Central memory CD4-positive, alpha-beta T cell (primary cell): ENCODE measurements around the gene CIAO2B.

Experiments used
- DNase-seq: peaks from one replicate; pipeline ENCODE4 v3.0.0; 2022

The CIAO2B gene

DNA sequence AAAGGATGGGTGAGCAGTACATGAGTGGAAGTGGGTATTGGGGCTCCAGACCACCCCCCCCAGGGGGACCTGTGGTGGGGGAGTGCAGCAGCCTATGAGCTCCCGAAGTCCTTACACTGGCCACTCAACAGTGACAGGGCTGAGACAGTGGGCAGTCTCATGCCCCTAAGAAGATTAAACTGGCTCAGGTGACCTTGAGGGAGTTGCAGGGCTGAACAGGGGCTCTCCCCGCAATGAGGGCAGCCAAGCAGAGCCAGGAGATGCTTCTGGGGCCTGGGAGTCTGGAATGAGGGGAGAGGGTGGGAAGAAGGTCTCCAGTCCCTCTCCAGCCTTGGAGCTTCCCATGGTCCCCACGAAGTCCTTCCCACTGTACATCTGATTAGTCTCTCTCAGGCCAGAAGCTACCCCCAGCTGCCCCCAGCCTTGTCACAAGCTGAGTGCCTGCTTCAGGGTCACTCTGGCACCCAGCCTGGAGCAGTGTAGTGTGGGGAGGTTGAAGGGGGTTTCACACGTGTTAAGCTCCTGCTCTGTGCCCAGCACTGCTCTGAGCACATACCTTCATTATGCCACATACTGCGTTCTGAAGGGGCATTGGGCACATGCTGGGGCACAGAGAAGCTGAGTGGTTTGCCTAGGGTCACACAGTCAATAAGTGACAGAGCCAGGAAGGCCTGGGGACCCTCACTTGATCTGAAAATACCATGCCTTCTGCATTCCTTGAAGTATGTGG lies 14.5 kb downstream of the CIAO2B start:
- DNase-seq = no peak

DNA sequence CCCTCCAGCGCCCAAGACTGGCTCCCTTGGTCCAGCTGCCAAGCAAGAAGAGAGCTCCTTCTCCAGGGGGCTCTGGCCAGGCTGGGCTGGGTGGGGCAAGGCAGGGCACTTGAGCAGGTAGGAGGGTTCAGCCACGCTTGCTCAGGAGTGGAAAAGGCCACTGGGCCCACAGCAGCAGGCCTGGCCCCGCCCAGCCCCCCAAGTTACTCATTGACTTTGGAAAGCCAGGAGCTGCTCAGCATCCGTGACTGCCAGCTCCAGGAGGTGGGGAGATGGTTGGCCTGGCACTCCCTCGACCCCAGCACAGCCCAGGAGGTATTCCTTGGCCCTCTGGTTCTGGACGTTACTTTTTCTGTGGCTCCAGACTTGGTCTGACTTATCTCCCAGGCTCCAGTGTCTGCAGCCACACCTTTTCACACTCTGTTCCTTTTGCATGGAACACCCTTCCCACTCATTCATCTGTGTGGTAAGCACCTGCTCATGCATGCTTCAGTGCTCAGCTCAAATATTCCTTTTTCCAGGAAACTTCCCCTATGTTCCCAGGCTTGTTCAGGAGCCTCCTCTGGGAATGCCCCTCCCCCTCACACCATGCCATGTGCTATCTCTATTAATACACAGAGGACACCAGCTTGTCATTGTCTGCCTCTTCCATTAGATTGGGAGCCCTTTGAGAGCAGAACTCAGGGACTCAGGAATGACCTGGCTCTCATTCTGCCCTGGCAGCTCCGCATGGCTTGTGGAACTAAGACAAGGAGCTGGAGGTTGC lies 15.2 kb downstream of the CIAO2B start, which contains the start of gene CDH16:
CDH16 (minus strand) TSS at position 83 of the 766 bp plus-strand sequence. CDS start 820 bp downstream, outside the sequence.
- no peak for DNase-seq

DNA sequence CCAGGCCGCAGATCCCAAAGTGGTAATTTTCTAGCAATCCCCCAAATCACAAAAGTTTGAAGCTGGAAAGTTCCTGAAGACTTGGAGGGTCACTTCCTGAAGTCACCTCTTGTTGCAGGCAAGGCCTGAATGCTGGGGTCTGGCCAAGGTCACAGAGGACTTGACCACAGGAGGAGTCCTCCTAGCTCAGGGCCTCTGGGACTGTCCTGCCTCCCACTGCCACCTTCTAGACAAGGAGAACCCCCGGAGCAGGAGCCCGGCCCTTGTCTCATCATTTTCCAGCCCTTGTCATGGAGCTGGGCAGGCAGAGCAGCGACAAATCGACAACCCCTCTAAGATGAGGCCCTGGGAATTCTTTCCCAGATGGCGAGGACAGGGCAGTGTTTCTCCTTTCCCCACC lies 15.8 kb downstream of the CIAO2B start:
- DNase-seq = no peak

DNA sequence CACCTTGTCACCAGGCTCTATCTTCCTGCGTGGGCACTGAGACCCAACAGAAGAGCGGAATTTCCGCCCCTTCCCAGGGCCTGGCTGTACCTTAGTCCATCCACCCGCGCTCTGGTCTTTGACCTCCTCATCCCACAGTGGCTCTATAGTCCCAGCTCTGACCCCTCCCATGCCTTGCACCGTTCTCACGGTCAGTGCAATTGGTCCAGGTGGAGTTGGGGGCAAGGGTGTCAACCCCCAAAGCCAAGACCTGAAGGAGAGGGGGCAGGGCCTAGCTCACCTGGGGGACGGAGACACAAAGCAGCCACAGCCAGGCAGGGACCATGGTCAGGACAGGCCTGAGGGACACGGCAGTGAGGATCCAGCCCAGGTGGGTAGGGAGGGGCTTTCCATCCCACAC lies 16.5 kb downstream of the CIAO2B start:
- DNase-seq = no peak

DNA sequence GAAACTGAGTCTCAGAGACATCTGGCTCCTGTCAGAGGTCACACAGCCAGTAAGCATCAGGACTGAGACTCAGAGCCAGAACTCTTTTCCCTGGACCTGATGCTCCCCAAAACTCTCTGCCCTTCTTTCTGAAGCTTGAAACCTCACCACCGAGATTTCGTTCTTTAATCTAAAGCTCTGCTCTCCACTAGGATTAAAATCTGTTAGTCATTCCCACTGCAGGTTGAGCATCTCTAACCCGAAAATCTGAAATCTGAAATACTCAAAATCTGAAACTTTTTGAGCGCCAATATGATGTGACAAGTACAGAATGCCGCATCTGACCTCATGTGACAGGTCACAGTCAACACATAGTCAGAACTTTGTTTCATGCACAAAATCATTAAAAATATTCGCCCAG lies 17.7 kb downstream of the CIAO2B start:
- no peak for DNase-seq

DNA sequence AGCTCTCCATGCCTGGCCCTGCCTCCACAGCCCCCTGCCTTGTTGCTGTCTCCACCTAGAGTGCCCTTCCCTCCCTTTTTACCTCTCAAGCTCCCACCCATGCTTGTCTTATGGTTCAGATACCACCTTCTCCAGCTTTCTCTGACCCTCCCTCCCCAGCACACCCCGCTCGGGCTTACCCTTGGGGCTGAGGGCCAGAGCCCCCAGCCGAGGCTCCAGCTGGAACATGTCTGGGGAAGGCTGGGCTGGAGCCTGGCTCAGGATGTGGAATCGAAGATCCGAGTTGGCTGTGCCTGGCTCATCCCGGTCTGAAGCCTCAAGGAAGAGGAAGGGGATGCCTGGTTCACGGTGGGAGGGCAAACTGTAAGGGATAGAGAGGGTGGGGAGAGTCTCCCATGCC lies 19.2 kb downstream of the CIAO2B start:
- no peak for DNase-seq

DNA sequence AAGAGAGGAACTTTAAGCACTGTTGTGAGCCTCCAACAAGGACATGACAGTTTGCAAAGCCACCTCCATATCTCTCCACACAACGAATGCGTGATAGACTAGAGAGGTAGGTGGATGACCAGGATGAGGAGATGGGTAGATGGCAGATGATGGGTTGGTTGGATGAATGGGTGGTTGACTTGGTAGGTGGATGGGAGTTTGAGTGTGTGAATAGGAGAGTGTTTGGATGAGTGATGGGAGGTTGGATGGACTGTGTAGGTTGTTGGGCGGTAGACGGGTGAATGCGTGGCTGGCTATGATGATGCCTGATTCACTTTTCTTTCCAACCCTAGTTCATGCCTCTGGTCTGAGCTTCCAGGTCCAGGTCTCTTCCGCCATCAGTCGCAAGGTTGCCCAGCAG lies 19.7 kb downstream of the CIAO2B start:
- DNase-seq = no peak

DNA sequence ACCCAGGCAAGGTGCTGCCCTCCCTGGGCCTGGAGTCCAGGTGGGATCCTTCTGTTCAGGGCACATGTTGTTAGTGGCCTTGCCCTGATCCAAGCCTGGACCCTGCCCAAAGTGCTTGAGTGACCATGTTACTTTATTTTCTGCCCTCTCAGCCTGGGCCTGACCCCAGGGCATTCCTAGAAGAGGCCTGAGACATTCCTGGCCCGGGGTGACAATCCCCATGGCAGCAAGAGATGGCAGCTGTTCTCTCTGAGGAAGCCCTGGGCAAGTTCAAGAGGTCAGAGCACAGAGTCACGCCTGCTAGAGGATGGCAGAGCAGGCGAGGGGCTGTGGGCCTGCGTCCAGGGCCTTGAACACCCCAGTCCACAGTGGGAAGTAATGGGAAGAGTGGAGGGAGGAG lies 20.5 kb downstream of the CIAO2B start:
- DNase-seq = no peak

DNA sequence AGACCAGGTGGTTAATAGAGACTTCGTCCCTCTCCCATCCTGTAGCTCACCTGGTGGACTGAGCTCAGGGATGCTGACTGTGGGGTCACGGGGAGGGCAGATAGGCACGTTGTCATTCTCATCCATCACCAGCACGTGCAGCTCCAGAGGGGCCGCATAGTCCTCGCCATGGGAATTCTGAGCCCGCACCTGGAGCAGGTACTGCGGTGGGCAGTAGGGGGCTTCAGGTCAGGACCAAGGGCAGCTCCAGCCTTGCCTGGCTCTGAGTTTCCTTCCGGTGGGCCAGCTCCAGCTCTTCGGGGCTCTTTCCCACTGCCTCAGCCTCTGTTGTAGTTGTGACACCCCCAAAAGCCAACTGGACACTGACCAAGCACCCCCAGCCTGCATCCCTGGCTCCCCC lies 21.1 kb downstream of the CIAO2B start:
- DNase-seq = no peak

DNA sequence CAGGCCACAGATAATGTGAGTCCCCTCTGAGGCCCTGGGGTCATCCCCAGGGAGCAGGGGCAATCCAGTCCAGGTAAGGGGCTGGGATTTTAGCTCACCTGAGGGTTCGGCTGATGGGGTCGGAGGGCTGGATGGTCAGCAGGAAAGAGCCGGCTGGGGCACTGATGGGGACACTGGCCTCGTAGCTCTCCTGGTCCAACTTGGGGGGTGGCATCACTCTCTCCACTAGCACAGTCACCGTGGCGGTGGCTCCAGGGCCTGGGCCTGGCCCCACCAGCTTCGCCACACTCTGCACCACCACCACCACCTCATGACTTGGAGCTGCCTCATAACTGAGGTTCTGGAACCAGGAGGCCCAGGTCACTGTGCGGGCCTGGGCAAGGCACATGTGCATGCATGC lies 22.4 kb downstream of the CIAO2B start:
- DNase-seq = no peak

DNA sequence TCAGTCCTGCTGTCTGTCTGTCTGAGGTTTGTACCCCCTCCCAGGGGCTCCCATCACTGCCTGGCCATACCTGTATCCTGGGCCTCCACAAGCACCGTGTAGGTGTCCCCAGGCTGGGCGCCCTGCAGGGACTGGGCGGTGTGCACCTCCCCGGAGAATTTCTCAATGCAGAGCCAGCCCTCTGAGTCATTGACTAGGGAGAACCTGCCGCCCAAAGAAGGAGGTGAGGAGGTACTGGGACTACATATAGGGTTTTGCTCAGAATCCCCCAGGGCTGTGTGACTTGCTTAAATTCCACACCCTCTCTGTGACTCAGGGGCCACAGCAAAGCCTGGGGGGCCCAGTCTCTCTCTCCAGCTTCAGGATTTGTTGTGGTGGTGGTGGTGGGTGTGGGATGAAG lies 23.1 kb downstream of the CIAO2B start:
- no peak for DNase-seq

DNA sequence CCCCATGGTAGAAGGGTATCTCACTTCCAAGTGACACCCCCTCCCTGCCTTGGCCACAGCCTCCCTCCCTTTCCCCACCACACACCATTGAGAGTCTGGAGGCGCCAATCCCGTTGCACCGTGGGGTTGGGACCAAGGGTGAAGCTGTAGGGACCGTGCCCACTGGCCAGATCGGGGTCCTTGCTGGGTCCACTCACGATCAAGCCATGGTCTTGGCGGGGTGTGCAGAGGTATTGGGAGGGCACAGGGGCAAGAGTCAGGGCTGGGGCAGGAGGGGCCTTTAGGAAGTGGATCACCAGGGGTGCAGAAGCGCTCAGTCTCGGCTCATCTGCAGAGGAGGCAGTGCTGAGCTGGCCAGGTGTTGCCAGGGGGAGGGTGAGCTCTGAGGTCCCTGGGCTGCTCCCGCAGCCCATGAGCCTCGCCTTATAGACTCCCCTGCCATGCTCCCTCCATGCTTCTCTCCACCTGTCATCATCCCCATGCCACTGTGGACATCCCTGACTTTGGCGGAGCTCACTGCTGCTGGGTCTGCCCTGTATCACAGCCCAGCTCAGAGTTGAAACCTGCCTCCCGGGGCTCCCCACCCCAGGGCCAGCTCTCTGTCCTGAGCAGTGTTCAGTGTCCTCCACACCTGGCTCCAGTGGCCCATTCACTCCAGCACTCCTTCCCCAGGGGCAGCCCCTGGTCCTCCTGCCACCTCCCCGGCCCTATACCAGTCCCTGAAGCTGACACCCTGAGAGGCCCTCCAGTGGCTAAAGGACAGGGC lies 23.8 kb downstream of the CIAO2B start:
- no peak for DNase-seq

DNA sequence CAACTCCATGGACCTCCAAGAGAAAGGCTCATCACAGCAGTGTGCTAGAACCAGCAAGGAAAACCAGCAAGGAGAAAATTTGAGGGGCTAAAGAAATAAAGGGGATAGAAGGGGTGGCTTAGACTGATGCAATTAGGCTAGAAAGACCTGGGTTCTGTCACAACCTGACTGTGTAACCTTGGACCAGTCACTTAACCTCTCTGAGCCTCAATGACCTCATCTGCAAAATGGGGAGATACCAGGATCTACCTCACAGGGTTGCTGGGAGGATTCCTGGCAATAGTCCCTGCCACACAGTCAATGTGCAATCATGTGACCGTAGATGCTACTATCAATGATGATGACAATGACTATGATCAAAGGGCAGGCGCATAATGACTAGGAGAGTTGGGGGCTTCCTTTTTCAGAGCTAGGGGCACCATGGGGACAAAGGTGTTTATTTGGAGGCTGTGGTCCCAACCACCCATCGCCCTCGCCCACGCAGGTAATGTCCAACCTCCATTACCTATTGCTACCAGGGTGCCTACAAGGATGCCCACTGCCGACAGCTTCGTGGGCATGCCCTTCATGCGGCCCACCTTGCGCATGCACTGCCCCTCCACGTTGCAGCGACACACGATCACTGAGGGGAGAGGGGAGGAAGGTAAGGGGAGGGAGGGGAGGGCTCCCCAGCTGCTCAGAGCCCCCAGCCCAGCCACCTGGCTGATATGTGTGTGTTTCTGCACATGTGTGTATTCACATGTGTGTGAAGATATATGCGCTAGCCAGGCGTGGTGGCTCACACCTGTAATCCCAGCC lies 25.2 kb downstream of the CIAO2B start:
- DNase-seq = no peak

DNA sequence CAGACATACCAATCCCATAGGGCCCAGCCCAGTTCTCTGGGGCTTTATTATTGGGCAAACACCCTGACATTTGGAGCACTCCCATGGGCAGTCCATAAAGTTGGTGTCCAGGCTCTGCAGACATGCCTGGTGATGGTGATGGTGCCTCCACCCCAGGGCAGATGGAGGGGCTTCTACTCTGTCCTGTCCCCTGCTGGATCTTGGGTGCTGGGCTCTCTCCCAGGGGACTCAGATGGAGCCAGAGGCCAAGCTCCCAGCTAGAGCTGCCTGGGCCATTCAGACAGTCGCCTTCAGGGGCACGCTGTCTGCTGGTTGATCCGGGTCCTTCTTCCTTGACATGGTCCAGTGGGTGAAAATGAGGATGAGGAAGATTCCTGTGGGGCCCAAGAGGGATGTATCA lies 26.1 kb downstream of the CIAO2B start:
- DNase-seq = no peak

DNA sequence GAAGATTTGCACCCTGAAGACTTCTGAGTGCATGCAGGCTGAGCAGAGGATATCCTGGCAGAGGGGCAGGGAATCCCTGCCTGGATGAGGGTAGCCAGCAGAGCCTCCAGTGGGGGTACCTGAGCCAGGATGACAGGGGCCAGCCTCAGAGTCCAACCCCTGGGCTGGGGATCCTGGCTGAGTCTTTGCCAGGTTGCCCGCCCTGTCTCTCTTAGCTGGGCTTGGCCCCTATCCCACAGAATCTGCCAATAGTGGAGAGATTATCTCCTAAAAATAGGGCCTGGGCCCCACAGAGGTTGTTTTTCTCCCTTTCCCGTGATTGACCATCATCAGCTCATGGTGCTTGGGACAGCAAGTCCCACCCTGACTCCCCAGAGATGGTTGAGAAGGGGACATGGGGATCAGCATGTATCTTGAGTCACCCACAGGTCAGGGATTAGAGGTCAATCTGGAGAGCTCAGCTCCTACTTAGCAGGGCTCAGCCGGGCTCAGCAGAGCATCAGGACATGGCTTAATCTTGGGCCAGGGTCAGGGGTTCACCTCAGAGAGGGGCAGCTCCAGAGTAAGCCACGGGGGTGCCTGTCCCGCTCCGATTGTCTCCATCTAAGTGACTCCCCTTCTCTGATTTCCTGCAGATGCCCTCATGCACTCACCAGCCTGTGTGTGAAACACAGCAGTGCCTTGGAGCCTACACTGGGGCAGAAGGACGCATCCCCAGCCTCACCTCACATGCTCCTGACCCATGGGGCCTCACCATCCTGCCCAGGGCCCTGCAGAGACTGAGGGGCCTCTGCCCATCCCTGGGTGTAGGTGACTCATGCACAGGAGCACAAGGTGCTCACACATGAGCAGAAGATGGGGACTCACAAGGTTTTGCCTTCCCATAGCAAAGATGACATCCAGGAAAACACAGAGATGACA lies 27.0 kb downstream of the CIAO2B start:
- no peak for DNase-seq

DNA sequence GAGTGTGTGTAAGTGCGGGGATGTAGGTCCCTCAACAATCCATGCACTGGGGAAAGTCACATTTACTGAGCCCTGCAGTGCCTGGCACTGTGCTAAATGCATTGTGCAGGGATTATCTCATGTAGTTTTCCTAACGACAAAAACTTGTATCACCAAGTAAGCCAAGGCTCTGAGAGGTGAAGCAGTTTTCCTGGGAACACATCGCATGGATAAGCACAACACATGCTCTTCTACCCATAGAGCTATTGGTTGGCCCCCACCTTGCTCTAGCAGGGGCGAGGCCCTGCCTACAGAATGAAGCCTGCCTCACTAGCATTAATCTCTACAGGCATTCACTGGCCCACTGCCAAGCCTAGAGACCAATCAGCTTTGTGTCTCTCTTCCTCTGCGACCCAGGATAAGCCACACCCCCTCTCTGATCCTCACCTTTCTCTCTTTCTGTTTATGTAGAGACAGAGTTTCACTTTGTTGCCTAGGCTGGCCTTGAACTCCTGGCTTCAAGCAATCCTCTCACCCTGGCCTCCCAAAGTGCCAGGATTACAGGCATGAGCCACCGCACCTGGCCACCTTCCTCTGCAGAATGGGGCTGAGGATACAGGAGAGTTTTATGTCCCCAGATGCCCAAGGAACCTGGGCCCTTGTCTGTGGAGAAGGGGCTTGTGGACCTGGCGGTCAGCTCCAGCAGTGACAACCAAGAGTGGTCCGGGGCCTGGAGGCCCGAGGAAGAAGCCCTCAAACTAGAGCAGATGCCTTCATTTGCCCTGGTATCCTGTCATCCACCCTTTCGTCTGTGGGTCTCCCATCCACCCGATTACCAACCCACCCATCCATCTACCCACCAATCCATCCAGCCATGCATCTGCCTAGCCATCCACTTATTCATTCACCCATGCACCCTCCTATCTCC lies 28.3 kb downstream of the CIAO2B start:
- DNase-seq = peak; percentile 35

DNA sequence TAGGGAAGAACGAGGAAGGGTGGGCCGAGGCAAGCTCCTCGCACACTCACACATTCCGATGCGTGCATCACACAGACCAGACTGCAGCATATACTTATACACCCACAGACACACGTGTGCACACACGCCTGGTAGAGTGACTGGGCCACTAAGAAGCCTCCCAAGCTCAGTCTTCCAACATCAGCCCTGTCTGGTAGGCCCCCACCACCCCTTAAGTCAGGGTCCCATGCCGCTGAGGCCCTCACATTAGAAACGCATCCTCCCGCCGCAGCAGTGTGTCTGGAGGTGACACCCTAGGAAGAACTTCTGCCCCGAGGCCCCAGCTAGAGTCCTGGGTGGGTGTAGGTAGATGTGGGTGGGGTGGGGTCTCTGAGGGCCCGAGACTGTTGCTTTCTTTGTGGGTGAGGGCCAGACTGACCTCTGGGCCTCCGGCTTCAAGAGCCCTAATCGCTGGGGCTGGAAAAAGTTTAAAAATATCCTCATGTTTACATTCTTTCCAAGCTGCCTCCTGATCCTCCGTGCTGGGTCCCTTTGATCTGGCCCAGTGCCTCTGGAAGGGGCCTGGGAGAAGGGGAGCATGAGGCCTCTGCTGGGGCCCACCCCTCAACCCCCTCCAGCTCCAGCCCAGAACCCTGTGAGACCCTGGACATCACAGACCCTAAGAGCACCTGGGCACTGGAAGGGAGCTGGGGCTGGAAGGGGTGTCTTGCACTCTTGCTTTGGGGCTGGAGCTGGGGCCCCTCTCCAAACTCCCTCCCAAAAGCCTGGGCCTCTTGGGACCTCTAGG lies 29.2 kb downstream of the CIAO2B start:
- DNase-seq = no peak

DNA sequence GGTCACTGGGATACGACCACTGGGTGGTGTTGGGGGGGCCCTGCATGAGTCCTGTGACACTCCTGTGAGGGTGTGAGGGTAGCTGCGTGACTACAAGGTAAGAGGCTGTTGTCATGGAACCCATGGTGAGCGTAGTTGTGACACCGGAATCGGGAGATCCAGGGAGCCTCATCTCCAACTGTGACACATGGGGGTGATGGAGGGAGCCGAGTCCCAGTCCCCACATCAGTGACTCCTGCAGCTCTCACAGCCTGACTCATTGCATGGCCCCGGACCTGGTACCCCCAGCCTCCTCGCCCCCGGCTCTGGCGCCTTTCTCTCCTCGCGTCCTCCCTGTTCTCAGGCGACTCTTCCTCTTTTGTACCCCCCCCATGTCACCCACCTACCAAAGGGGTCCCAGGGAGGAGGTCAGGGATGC lies 29.8 kb downstream of the CIAO2B start:
- DNase-seq = no peak

DNA sequence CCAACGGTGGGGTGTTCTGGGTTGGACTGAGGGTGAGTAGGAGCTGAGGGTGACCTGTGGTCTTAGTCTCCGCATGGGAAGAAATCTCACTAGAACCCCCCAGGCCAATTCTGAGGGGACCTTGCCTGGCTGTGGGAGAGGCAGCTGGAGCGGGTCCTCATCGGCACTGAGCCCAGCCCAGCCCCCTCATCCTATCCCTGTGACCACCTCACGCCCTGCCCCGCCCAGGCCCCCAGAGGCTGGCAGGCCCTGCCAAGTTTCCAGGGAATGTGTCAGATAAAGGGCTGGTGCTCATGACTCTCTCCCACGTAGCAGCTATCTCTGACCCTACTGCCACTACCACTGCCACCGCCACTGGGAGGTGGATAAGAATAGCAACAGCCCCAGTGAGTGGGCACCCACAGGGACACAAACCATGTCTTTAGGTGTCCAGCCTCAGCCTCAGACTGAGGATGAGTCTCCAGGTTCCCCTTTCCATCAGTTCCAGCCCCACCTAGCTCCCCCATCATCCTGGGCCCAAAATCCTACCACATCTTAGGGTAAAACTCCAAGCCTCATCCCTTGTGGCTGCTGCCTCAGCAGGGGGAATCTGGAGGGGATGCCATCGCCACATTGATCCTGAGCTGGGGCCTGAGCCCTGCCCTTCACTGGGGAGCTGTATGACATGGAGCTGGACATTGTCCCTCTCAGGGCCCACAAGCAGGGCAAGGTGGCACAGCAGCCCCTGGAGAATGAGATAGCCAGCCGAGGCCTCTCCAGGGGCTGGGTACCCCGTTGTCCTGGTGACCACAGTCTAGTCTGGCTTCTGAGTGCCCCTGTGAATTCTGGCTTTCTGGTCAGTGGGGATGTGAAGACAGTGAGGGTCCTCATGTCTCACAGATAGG lies 30.4 kb downstream of the CIAO2B start:
- DNase-seq = no peak
